ENCODE data around the gene RIMBP2.

The RIMBP2 gene

DNA sequence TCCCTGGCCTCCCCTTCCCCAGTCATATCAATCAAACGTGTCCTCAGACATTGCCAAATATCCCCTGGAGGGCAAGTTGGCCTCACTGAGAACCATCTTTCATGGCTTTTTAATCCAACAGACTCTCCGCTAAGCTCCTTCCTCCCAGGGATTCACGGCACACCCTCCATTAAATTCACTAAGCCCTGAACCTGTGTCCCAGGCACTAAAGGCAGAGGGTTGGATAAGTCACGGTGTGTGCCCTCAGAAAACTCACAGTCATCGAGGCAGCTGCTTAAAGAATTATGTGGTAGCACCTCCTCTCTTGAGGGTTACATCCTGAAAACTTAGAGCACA is 211.3 kb downstream of the RIMBP2 start:
- no peaks in the 10 kb centered on the region for H3K36me3 ChIP-seq (ENCODE audit: control insufficient read depth in 2 of 2, insufficient read depth in 1 of 2, low read length in 2 of 2)
- POLR2A ChIA-PET = no interaction called here
- CTCF ChIA-PET = no interaction called here
- TF ChIP-seq, protein P1, sequence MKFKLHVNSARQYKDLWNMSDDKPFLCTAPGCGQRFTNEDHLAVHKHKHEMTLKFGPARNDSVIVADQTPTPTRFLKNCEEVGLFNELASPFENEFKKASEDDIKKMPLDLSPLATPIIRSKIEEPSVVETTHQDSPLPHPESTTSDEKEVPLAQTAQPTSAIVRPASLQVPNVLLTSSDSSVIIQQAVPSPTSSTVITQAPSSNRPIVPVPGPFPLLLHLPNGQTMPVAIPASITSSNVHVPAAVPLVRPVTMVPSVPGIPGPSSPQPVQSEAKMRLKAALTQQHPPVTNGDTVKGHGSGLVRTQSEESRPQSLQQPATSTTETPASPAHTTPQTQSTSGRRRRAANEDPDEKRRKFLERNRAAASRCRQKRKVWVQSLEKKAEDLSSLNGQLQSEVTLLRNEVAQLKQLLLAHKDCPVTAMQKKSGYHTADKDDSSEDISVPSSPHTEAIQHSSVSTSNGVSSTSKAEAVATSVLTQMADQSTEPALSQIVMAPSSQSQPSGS (tag by site-specific recombination; IDR thresholded peaks at IDR 0.05; ENCODE audit: low read depth) = no peak
- no peak overlapping the region for H3K27ac ChIP-seq (ENCODE audit: extremely low read depth, low read depth, low read length)
- H3K4me3 ChIP-seq (ENCODE audit: low read depth, low read length) = no peak overlapping the region
- H3K9me3 ChIP-seq (ENCODE audit: control insufficient read depth, insufficient read depth, low read depth, low read length) = no peaks in the 10 kb centered on the region
- H3K4me1 ChIP-seq (ENCODE audit: control insufficient read depth, insufficient read depth, low read length) = no peaks in the 10 kb centered on the region

DNA sequence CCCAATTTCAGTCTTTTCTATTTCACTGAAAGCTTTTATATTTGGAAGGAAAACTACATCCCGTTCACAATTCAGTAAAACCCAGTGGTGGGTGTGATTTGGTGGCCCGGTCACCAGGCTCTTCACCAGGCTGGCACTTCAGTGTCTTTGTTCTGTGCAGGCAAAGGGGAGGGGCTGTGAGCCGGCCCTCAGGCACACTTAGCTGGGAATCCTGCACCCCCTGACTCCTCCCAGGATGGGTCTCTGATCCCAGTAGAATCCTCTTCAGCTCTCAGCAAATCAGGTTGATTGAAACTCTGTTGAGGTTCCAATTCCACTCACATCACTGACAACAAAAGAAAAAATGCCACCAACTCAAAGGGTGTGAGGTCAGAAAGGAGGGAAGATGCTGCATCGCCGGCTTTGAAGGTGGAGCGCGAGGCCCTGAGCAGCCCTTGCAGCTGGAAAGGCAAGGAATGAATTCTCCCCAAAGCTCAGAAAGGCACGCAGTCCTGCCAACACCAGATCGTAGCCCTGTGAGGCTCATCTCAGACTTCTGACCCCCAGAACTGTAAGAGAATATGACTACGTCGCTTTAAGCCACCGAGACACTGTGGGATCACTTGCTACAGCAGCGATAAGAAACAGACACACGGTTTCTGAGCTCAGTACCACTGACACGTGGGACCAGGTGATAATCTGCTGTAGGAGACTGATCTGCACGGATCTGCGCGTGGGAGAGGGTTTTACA is 211.8 kb downstream of the RIMBP2 start:
- Histone ChIP-seq H3K27ac (ENCODE audit: extremely low read depth, low read depth, low read length) (no peak overlapping the region), H3K36me3 (ENCODE audit: control insufficient read depth in 2 of 2, insufficient read depth in 1 of 2, low read length in 2 of 2) (no peaks in the 10 kb centered on the region), H3K9me3 (ENCODE audit: control insufficient read depth, insufficient read depth, low read depth, low read length) (no peaks in the 10 kb centered on the region), H3K4me1 (ENCODE audit: control insufficient read depth, insufficient read depth, low read length) (no peaks in the 10 kb centered on the region), H3K4me3 (ENCODE audit: low read depth, low read length) (no peak overlapping the region)
- TF ChIP-seq ZNF623 (tag by site-specific recombination; IDR thresholded peaks at IDR 0.05) (no peak), ZFHX2 (tag by site-specific recombination; conservative IDR thresholded peaks at IDR 0.05) (no peak), ZNF521 (tag by site-specific recombination; IDR thresholded peaks at IDR 0.05) (no peak), IKZF3 (tag by site-specific recombination; IDR thresholded peaks at IDR 0.05) (no peak), ZNF701 (tag by site-specific recombination; IDR thresholded peaks at IDR 0.05) (no peak), ZNF311 (tag by site-specific recombination; IDR thresholded peaks at IDR 0.05; ENCODE audit: borderline replicate concordance) (no peak)
- TF ChIP-seq, protein P2, sequence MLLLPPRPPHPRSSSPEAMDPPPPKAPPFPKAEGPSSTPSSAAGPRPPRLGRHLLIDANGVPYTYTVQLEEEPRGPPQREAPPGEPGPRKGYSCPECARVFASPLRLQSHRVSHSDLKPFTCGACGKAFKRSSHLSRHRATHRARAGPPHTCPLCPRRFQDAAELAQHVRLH (tag by site-specific recombination; IDR thresholded peaks at IDR 0.05) = no peak
- TF ChIP-seq, protein P3, sequence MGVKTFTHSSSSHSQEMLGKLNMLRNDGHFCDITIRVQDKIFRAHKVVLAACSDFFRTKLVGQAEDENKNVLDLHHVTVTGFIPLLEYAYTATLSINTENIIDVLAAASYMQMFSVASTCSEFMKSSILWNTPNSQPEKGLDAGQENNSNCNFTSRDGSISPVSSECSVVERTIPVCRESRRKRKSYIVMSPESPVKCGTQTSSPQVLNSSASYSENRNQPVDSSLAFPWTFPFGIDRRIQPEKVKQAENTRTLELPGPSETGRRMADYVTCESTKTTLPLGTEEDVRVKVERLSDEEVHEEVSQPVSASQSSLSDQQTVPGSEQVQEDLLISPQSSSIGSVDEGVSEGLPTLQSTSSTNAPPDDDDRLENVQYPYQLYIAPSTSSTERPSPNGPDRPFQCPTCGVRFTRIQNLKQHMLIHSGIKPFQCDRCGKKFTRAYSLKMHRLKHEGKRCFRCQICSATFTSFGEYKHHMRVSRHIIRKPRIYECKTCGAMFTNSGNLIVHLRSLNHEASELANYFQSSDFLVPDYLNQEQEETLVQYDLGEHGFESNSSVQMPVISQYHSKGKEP (tag by site-specific recombination; IDR thresholded peaks at IDR 0.05) = no peak
- ChIA-PET POLR2A (no interaction called here), CTCF (no interaction called here)

DNA sequence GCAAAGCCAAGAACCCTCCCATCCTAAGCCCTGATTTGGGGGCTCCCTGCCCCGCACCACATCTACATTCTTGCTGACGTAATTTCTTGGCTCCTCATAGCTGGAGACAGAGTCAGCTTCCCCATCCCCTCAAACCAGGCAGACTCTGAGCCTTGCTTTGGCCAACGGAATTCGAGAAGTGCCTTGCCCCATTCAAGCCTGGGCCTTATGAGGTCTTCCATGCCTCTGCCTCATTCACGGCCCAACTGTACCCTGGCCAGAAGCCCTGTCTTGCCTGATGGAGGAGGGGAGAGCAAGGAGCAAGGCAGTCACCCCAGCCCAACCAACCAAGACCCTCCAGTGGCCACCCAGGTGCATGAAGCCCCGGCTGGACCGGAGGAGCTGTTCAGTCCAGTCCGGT is 214.3 kb downstream of the RIMBP2 start:
- no peaks in the 10 kb centered on the region for H3K9me3 ChIP-seq (ENCODE audit: control insufficient read depth, insufficient read depth, low read depth, low read length)
- H3K4me1 ChIP-seq (ENCODE audit: control insufficient read depth, insufficient read depth, low read length) = no peaks in the 10 kb centered on the region
- TF ChIP-seq, protein P4, sequence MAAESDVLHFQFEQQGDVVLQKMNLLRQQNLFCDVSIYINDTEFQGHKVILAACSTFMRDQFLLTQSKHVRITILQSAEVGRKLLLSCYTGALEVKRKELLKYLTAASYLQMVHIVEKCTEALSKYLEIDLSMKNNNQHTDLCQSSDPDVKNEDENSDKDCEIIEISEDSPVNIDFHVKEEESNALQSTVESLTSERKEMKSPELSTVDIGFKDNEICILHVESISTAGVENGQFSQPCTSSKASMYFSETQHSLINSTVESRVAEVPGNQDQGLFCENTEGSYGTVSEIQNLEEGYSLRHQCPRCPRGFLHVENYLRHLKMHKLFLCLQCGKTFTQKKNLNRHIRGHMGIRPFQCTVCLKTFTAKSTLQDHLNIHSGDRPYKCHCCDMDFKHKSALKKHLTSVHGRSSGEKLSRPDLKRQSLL (tag by site-specific recombination; IDR thresholded peaks at IDR 0.05) = no peak
- POLR2A ChIA-PET = no interaction called here
- H3K36me3 ChIP-seq (ENCODE audit: control insufficient read depth in 2 of 2, insufficient read depth in 1 of 2, low read length in 2 of 2) = no peaks in the 10 kb centered on the region
- no peak overlapping the region for H3K4me3 ChIP-seq (ENCODE audit: low read depth, low read length)
- no peak overlapping the region for H3K27ac ChIP-seq (ENCODE audit: extremely low read depth, low read depth, low read length)
- CTCF ChIA-PET = no interaction called here

DNA sequence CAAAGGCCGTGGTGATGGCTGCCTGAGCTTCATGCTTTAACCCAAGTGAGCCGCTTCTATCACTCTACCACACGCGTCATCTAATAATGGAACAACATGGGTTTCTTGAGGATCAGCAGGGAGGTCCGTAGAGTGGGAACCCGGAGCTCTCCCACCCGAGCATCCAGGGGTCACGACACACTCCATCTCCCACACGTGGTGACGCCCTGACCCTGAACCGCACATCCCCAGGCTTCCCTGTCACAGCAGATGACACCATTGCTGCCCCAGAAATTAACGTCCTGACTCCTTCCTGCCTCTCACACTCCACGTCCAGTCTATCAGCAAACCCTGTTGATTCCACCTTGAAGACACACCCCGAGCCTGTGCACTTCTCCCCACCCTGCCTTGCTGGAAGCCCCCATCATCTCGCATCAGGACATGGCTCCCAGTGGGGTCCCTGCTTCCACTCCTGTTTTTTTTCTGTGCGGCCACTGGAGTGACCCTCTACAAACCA is 215.2 kb downstream of the RIMBP2 start:
- H3K4me3 ChIP-seq (ENCODE audit: low read depth, low read length) = no peak overlapping the region
- H3K27ac ChIP-seq (ENCODE audit: extremely low read depth, low read depth, low read length) = no peak overlapping the region
- no peaks in the 10 kb centered on the region for H3K9me3 ChIP-seq (ENCODE audit: control insufficient read depth, insufficient read depth, low read depth, low read length)
- H3K4me1 ChIP-seq (ENCODE audit: control insufficient read depth, insufficient read depth, low read length) = no peaks in the 10 kb centered on the region
- POLR2A ChIA-PET = no interaction called here
- no peaks in the 10 kb centered on the region for H3K36me3 ChIP-seq (ENCODE audit: control insufficient read depth in 2 of 2, insufficient read depth in 1 of 2, low read length in 2 of 2)
- CTCF ChIA-PET = no interaction called here
- TF ChIP-seq ZNF174 (tag by site-specific recombination; IDR thresholded peaks at IDR 0.05) = no peak
- TF ChIP-seq ZIC2 (tag by site-specific recombination; IDR thresholded peaks at IDR 0.05) = no peak
- TF ChIP-seq ZNF302 (tag by site-specific recombination; IDR thresholded peaks at IDR 0.05; ENCODE audit: low read depth) = no peak
- no peak for TF ChIP-seq ZNF514 (tag by site-specific recombination; IDR thresholded peaks at IDR 0.05)
- TF ChIP-seq, protein P5, sequence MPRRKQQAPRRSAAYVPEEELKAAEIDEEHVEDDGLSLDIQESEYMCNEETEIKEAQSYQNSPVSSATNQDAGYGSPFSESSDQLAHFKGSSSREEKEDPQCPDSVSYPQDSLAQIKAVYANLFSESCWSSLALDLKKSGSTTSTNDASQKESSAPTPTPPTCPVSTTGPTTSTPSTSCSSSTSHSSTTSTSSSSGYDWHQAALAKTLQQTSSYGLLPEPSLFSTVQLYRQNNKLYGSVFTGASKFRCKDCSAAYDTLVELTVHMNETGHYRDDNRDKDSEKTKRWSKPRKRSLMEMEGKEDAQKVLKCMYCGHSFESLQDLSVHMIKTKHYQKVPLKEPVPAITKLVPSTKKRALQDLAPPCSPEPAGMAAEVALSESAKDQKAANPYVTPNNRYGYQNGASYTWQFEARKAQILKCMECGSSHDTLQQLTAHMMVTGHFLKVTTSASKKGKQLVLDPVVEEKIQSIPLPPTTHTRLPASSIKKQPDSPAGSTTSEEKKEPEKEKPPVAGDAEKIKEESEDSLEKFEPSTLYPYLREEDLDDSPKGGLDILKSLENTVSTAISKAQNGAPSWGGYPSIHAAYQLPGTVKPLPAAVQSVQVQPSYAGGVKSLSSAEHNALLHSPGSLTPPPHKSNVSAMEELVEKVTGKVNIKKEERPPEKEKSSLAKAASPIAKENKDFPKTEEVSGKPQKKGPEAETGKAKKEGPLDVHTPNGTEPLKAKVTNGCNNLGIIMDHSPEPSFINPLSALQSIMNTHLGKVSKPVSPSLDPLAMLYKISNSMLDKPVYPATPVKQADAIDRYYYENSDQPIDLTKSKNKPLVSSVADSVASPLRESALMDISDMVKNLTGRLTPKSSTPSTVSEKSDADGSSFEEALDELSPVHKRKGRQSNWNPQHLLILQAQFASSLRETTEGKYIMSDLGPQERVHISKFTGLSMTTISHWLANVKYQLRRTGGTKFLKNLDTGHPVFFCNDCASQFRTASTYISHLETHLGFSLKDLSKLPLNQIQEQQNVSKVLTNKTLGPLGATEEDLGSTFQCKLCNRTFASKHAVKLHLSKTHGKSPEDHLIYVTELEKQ (tag by site-specific recombination; IDR thresholded peaks at IDR 0.05; ENCODE audit: borderline replicate concordance) = no peak
- TF ChIP-seq ZBTB20 (tag by site-specific recombination; IDR thresholded peaks at IDR 0.05) = no peak
- no peak for TF ChIP-seq ZNF146 (tag by site-specific recombination; IDR thresholded peaks at IDR 0.05)
- no peak for TF ChIP-seq ZNF24 (tag by site-specific recombination; IDR thresholded peaks at IDR 0.05)

Measured in HEK293 (cell line).